IMR-90 (cell line): Measurements from ENCODE around the gene NPDC1. TPM values are rescaled to one million over a fixed set of nuclear protein-coding genes. Genes with fewer than 3 reads are reported as not detected.
A peak's percentile ranks its signal among the peaks of the same experiment; 100 is the strongest.

Source experiments
- ATAC-seq: fragments of 200-7000 bp; cut with Tn5 transposase; 2 replicates; pipeline ENCODE4 v1.9.1; 2020; ENCODE audit warnings: low read depth, mild to moderate bottlenecking, moderate library complexity
- BruUV-seq: library from RNA; stranded (reverse); fragments of 400-500 nt; replicated peaks from 2 replicates; lab custom pipeline; 2021; lab: Mats Ljungman, UMichigan
- CTCF ChIA-PET: fragments of 300-600 bp; formaldehyde crosslinking; extraction: SDS; loops from one replicate; lab custom pipeline; 2021; ENCODE audit warnings: antibody characterized with exemption; lab: Yijun Ruan, JAX
- POLR2A ChIA-PET: fragments of 300-600 bp; sonication (Branson Sonifier 250); formaldehyde crosslinking; loops from one replicate; lab custom pipeline; 2022; ENCODE audit warnings: antibody characterized with exemption; ENCODE audit not compliant: unreplicated experiment; lab: Charles Lee
- DNase-seq: peaks from one replicate; pipeline ENCODE4 v3.0.0; 2013
- H2AFZ ChIP-seq: replicated peaks from 2 replicates; pipeline ENCODE3; 2013; ENCODE audit warnings: low read length, mild to moderate bottlenecking; ENCODE audit not compliant: poor library complexity
- H2AK5ac ChIP-seq: 2 replicates; pipeline ENCODE4 v1.6.1; 2013; ENCODE audit warnings: low read depth, low read length, inconsistent platforms
- H2AK9ac ChIP-seq: replicated peaks from 2 replicates; pipeline ENCODE3; 2013; ENCODE audit warnings: mild to moderate bottlenecking, low read depth, low read length, moderate library complexity; ENCODE audit not compliant: poor library complexity
- H2BK120ac ChIP-seq: 2 replicates; pipeline ENCODE4 v1.6.1; 2013; ENCODE audit warnings: low read depth, low read length, inconsistent platforms
- H2BK15ac ChIP-seq: 3 replicates; pipeline ENCODE4 v1.6.1; 2013; ENCODE audit warnings: low read depth, low read length, inconsistent platforms
- H2BK20ac ChIP-seq: 2 replicates; pipeline ENCODE4 v1.6.1; 2013; ENCODE audit warnings: low read depth, mild to moderate bottlenecking, inconsistent platforms, low read length, moderate library complexity
- H2BK5ac ChIP-seq: 2 replicates; pipeline ENCODE4 v1.6.1; 2013; ENCODE audit warnings: mild to moderate bottlenecking, low read depth, low read length, inconsistent platforms; ENCODE audit not compliant: poor library complexity, severe bottlenecking
- H3K14ac ChIP-seq: replicated peaks from 2 replicates; pipeline ENCODE4 v1.6.1; 2013; ENCODE audit warnings: low read depth, low read length, inconsistent platforms
- H3K18ac ChIP-seq: 2 replicates; pipeline ENCODE4 v1.6.1; 2013; ENCODE audit warnings: low read depth, low read length, control low read depth
- H3K23ac ChIP-seq: 2 replicates; pipeline ENCODE4 v1.6.1; 2013; ENCODE audit warnings: low read depth, low read length, inconsistent platforms
- H3K27ac ChIP-seq: 2 replicates; pipeline ENCODE4 v1.5.1; 2013; ENCODE audit warnings: mild to moderate bottlenecking, control low read depth, low read length; ENCODE audit not compliant: insufficient read depth
- H3K27me3 ChIP-seq: 2 replicates; pipeline ENCODE4 v1.6.1; 2013; ENCODE audit warnings: low read length; ENCODE audit not compliant: control insufficient read depth, insufficient read depth
- H3K36me3 ChIP-seq: 2 replicates; pipeline ENCODE4 v1.6.1; 2013; ENCODE audit warnings: low read length, mixed read lengths; ENCODE audit not compliant: control insufficient read depth, insufficient read depth
- H3K4ac ChIP-seq: 2 replicates; pipeline ENCODE4 v1.6.1; 2013; ENCODE audit warnings: low read depth, low read length, inconsistent platforms
- H3K4me1 ChIP-seq: 2 replicates; pipeline ENCODE4 v1.6.1; 2013; ENCODE audit warnings: low read length, mixed read lengths; ENCODE audit not compliant: control insufficient read depth, insufficient read depth
- H3K4me2 ChIP-seq: 2 replicates; pipeline ENCODE4 v1.6.1; 2013; ENCODE audit warnings: low read depth, mild to moderate bottlenecking, control low read depth, low read length, moderate library complexity
- H3K4me3 ChIP-seq: 2 replicates; pipeline ENCODE4 v1.5.1; 2013; ENCODE audit warnings: low read depth, mild to moderate bottlenecking, control low read depth, low read length, moderate library complexity; ENCODE audit not compliant: insufficient read depth
- H3K56ac ChIP-seq: 2 replicates; pipeline ENCODE4 v1.6.1; 2013; ENCODE audit warnings: low read length, inconsistent platforms; ENCODE audit not compliant: insufficient read depth; ENCODE audit errors: extremely low read depth
- H3K79me1 ChIP-seq, 2 experiments: 2 replicates each; pipeline ENCODE4 v1.6.1; 2013; ENCODE audit warnings: low read length in 2 of 2, inconsistent platforms in 1 of 2, low read depth in 1 of 2
- H3K9ac ChIP-seq: 2 replicates; pipeline ENCODE4 v1.6.1; 2013; ENCODE audit warnings: low read depth, low read length, control low read depth
- H3K9me1 ChIP-seq: 2 replicates; pipeline ENCODE4 v1.6.1; 2013; ENCODE audit warnings: low read length, inconsistent platforms; ENCODE audit not compliant: insufficient read depth
- H3K9me3 ChIP-seq: 2 replicates; pipeline ENCODE4 v1.6.1; 2013; ENCODE audit warnings: low read length; ENCODE audit not compliant: control insufficient read depth, insufficient read depth
- H4K20me1 ChIP-seq: 2 replicates; pipeline ENCODE4 v1.6.1; 2013; ENCODE audit warnings: low read length, inconsistent platforms; ENCODE audit not compliant: insufficient read depth
- H4K5ac ChIP-seq: 2 replicates; pipeline ENCODE4 v1.6.1; 2013; ENCODE audit warnings: mild to moderate bottlenecking, low read depth, low read length, control low read depth
- H4K8ac ChIP-seq, 2 experiments: 2 replicates each; pipeline ENCODE4 v1.6.1; 2013; ENCODE audit warnings: low read depth in 2 of 2, low read length in 2 of 2, control low read depth in 1 of 2, inconsistent platforms in 1 of 2
- H4K91ac ChIP-seq: 2 replicates; pipeline ENCODE4 v1.6.1; 2013; ENCODE audit warnings: low read depth, low read length, inconsistent platforms; ENCODE audit not compliant: insufficient read depth
- BHLHE40 ChIP-seq: fragments of 150-350 bp; IDR thresholded peaks from 2 replicates; pipeline ENCODE4 v1.6.1; 2016; ENCODE audit warnings: mild to moderate bottlenecking, low read depth, low read length
- CEBPB ChIP-seq: IDR thresholded peaks from 2 replicates; pipeline ENCODE4 v1.6.1; 2012; ENCODE audit warnings: low read depth, low read length, improper control_type of control experiment
- CHD1 ChIP-seq: IDR thresholded peaks from 2 replicates; pipeline ENCODE4 v1.6.1; 2012; ENCODE audit warnings: low read depth, low read length, improper control_type of control experiment
- CTCF ChIP-seq: conservative IDR thresholded peaks from 2 replicates; pipeline ENCODE4 v1.5.1; 2012; ENCODE audit warnings: mild to moderate bottlenecking, low read depth, low read length, improper control_type of control experiment
- ELK1 ChIP-seq: fragments of 150-350 bp; IDR thresholded peaks from 2 replicates; pipeline ENCODE4 v1.6.1; 2016; ENCODE audit warnings: low read depth, mild to moderate bottlenecking, low read length, moderate library complexity, borderline replicate concordance
- FOS ChIP-seq: fragments of 150-350 bp; IDR thresholded peaks from 2 replicates; pipeline ENCODE4 v1.6.1; 2016; ENCODE audit warnings: low read depth, low read length
- MAFK ChIP-seq: IDR thresholded peaks from 2 replicates; pipeline ENCODE4 v1.6.1; 2012; ENCODE audit warnings: low read depth, low read length, improper control_type of control experiment
- MAZ ChIP-seq: IDR thresholded peaks from 2 replicates; pipeline ENCODE4 v1.6.1; 2012; ENCODE audit warnings: low read depth, mild to moderate bottlenecking, low read length, improper control_type of control experiment, moderate library complexity, borderline replicate concordance
- MXI1 ChIP-seq: IDR thresholded peaks from 2 replicates; pipeline ENCODE4 v1.6.1; 2012; ENCODE audit warnings: low read depth, mild to moderate bottlenecking, low read length, moderate library complexity, borderline replicate concordance
- NFE2L2 ChIP-seq: fragments of 150-350 bp; IDR thresholded peaks from 2 replicates; pipeline ENCODE4 v1.6.1; 2016; ENCODE audit warnings: low read depth, mild to moderate bottlenecking, low read length
- POLR2A ChIP-seq: IDR thresholded peaks from 2 replicates; pipeline ENCODE4 v1.6.1; 2012; ENCODE audit warnings: mild to moderate bottlenecking, low read depth, low read length
- RAD21 ChIP-seq: IDR thresholded peaks from 2 replicates; pipeline ENCODE4 v1.6.1; 2012; ENCODE audit warnings: low read length, improper control_type of control experiment
- RCOR1 ChIP-seq: IDR thresholded peaks from 2 replicates; pipeline ENCODE4 v1.6.1; 2012; ENCODE audit warnings: mild to moderate bottlenecking, low read length, improper control_type of control experiment; ENCODE audit not compliant: insufficient replicate concordance
- RFX5 ChIP-seq: IDR thresholded peaks from 2 replicates; pipeline ENCODE4 v1.8.0; 2012; ENCODE audit warnings: low read depth, mild to moderate bottlenecking, low read length, moderate library complexity
- USF2 ChIP-seq: fragments of 150-350 bp; IDR thresholded peaks from 2 replicates; pipeline ENCODE4 v1.6.1; 2017; ENCODE audit warnings: mild to moderate bottlenecking, antibody characterized with exemption, low read length, low read depth
- WGBS, 2 experiments: methylation state at CpG; one replicate each; pipeline versions ENCODE4 v1.1.5 to v1.1.7; 2013; ENCODE audit warnings: missing lambda C conversion rate in 2 of 2; ENCODE audit not compliant: insufficient read length in 1 of 2; ENCODE audit errors: extremely low coverage in 2 of 2; 5-methylcytosine and 5-hydroxymethylcytosine counted together
- dilution Hi-C: fragments of 300-500 bp; cut with HindIII; formaldehyde crosslinking; loops from one replicate; pipeline ENCODE4 v1.14.3; 2018; ENCODE audit warnings: low sequenced_read_pairs; ENCODE audit not compliant: unreplicated experiment
- in situ Hi-C: fragments of 300-500 bp; cut with MboI; formaldehyde crosslinking; loops from 3 replicates; pipeline ENCODE4 v1.14.3; 2019; ENCODE audit warnings: low sequenced_read_pairs, inconsistent platforms, mixed read lengths
- intact Hi-C: fragments of 100-400 bp; cut with micrococcal nuclease; formaldehyde crosslinking; loops from 2 replicates; pipeline ENCODE4 v1.10.0; 2022
- polyA plus RNA-seq, 3 experiments: library from polyadenylated mRNA; depleted of rRNA; stranded (reverse); fragments of >200 nt; gene quantifications; 2 replicates each; pipeline ENCODE4 v1.2.3, GENCODE V29; 2012; ENCODE audit warnings: low replicate concordance in 1 of 3
- total RNA-seq: library from RNA; depleted of rRNA; stranded (reverse); fragments of >200 nt; gene quantifications from 2 replicates; pipeline ENCODE4 v1.2.3, GENCODE V29; 2012

Gene NPDC1
- total and polyA plus RNA-seq, 2 of the 4 experiments (the other 2 are of a cell fraction) = 2.7 to 58.1 TPM

- 91% methylated on average over 9 of the region's 24 CpGs; no CpG with 5 or more reads in 1 of the 2 experiments for WGBS, 2 experiments
- ChIA-PET CTCF (no interaction called here), POLR2A (no interaction called here)
- Histone ChIP-seq H4K20me1 (peaks cover 10% of the 10 kb centered on the region), H3K9ac (no peak overlapping the region), H4K91ac (no peak overlapping the region), H3K36me3 (peaks cover 24% of the 10 kb centered on the region; the same call in 1 of the 2 replicates), H3K14ac (no peak overlapping the region), H3K18ac (no peak overlapping the region), H2BK5ac (no peak overlapping the region), H3K4me3 (no peak overlapping the region), H3K23ac (no peak overlapping the region), H2BK15ac (no peak overlapping the region), H3K27me3 (no peaks in the 10 kb centered on the region), H3K56ac (no peak overlapping the region), H2BK120ac (no peak overlapping the region), H2AK9ac (peak overlapping the region; percentile 55), H2AFZ (no peak overlapping the region), H2AK5ac (no peak overlapping the region), H3K4me2 (no peak overlapping the region), H4K8ac (no peak overlapping the region), H4K5ac (no peak overlapping the region), H3K4ac (no peak overlapping the region), H2BK20ac (no peak overlapping the region), H3K79me1 (peaks cover 10 to 47% of the 10 kb centered on the region in 2 experiments), H3K27ac (no peak overlapping the region), H3K9me3 (no peaks in the 10 kb centered on the region), H3K9me1 (peaks cover 6% of the 10 kb centered on the region), H3K4me1 (peaks cover 12% of the 10 kb centered on the region)
- ATAC-seq (no peak), DNase-seq (no peak)
- TF ChIP-seq CHD1 (no peak), ELK1 (no peak), RFX5 (no peak), MAFK (no peak), POLR2A (no peak), NFE2L2 (no peak), RAD21 (no peak), CEBPB (no peak), MXI1 (no peak), USF2 (no peak), FOS (no peak), BHLHE40 (no peak), CTCF (no peak), MAZ (no peak), RCOR1 (no peak)
- dilution Hi-C loops = no loop called here
- BruUV-seq = no TSS peak
- in situ Hi-C loops = no loop called here
- intact Hi-C loops = no loop called here
Observed at GRCh38 chr9:137080260-137081122, 34.5 kb upstream of the NPDC1 start.
